A549 (cell line): ENCODE measurements around the gene TMEM222. TPM values are rescaled to one million over a fixed set of nuclear protein-coding genes. Genes with fewer than 3 reads are reported as not detected.

Experiments used
- ATAC-seq, 2 experiments: fragments of 200-7000 bp in 1 of 2; fragments of >200 bp in 1 of 2; cut with Nextera tagmentation in 1 of 2; cut with Tn5 transposase in 1 of 2; 3 replicates each; pipeline versions ENCODE4 v1.8.0 to v1.9.1; 2018 to 2020; ENCODE audit warnings: mild to moderate bottlenecking in 1 of 2, moderate library complexity in 1 of 2
- CTCF ChIA-PET: fragments of 300-600 bp; sonication (Branson Sonifier 250); formaldehyde crosslinking; extraction: SDS; loops from one replicate; lab custom pipeline; 2021; ENCODE audit warnings: antibody characterized with exemption, inconsistent platforms; lab: Yijun Ruan, JAX
- POLR2A ChIA-PET: fragments of 350-600 bp; formaldehyde crosslinking; extraction: SDS; loops from one replicate; lab custom pipeline; 2021; ENCODE audit warnings: antibody characterized with exemption, inconsistent platforms; lab: Yijun Ruan, JAX
- DNase-seq, 2 experiments: peaks; one replicate each; pipeline versions ENCODE4 v3.0.0 to v3.0.0-alpha.2; 2011 to 2016; ENCODE audit warnings: low read depth in 1 of 2, low spot score in 1 of 2
- FAIRE-seq: peaks from 2 replicates; lab custom pipeline; 2011; peaks lifted over from hg19 to GRCh38; lab: Jason Lieb, UNC
- H3K27ac ChIP-seq, 2 experiments: fragments of >200 bp; sonication (Bioruptor Twin); formaldehyde crosslinking; 3 replicates each; pipeline ENCODE4 v1.5.1; 2016 to 2017
- H3K4me1 ChIP-seq: fragments of >200 bp; sonication (Bioruptor Twin); formaldehyde crosslinking; 3 replicates; pipeline ENCODE4 v1.6.1; 2016
- H3K4me2 ChIP-seq: fragments of >200 bp; sonication (Bioruptor Twin); formaldehyde crosslinking; 3 replicates; pipeline ENCODE4 v1.6.1; 2016
- H3K4me3 ChIP-seq: fragments of >200 bp; sonication (Bioruptor Twin); formaldehyde crosslinking; 3 replicates; pipeline ENCODE4 v1.5.1; 2016
- H3K9me3 ChIP-seq: fragments of >200 bp; sonication (Bioruptor Twin); formaldehyde crosslinking; 3 replicates; pipeline ENCODE4 v1.6.1; 2016
- BHLHE40 ChIP-seq: IDR thresholded peaks from 2 replicates; pipeline ENCODE4 v1.6.1; 2012; ENCODE audit warnings: low read depth, low read length, inconsistent platforms
- E2F6 ChIP-seq: IDR thresholded peaks from 2 replicates; pipeline ENCODE4 v1.6.1; 2012; ENCODE audit warnings: low read depth, borderline replicate concordance
- ELK1 ChIP-seq: fragments of 150-350 bp; IDR thresholded peaks from 2 replicates; pipeline ENCODE4 v1.6.1; 2014; ENCODE audit warnings: low read depth, mild to moderate bottlenecking, low read length
- EP300 ChIP-seq, 2 experiments: fragments of >200 bp; sonication (Bioruptor Twin); formaldehyde crosslinking; IDR thresholded peaks; 2 replicates in 1 of 2; 3 replicates in 1 of 2; pipeline ENCODE4 v1.6.1; 2016 to 2017
- FOSB ChIP-seq: fragments of 250-450 bp; sonication (Bioruptor Pico); IDR thresholded peaks from 2 replicates; pipeline ENCODE4 v1.5.0; 2020; ENCODE audit warnings: mild to moderate bottlenecking, moderate library complexity
- GATA3 ChIP-seq: IDR thresholded peaks from 2 replicates; pipeline ENCODE4 v1.6.1; 2012; ENCODE audit warnings: borderline replicate concordance
- HDAC2 ChIP-seq: fragments of 200-600 bp; sonication (generic); IDR thresholded peaks from 2 replicates; pipeline ENCODE4 v1.6.1; 2016
- HOXB5 ChIP-seq: fragments of 250-450 bp; sonication (Bioruptor Pico); IDR thresholded peaks from 2 replicates; pipeline ENCODE4 v1.5.0; 2020; ENCODE audit warnings: mild to moderate bottlenecking, moderate library complexity
- JUN ChIP-seq, 2 experiments: fragments of >200 bp; sonication (Bioruptor Twin); formaldehyde crosslinking; IDR thresholded peaks; 2 replicates in 1 of 2; 3 replicates in 1 of 2; pipeline ENCODE4 v1.6.1; 2016 to 2017
- KDM5A ChIP-seq: fragments of 200-600 bp; sonication (generic); IDR thresholded peaks from 2 replicates; pipeline ENCODE4 v1.6.1; 2016; ENCODE audit warnings: antibody characterized with exemption, mild to moderate bottlenecking
- MAX ChIP-seq: IDR thresholded peaks from 2 replicates; pipeline ENCODE4 v1.6.1; 2012
- NFE2L2 ChIP-seq: fragments of 150-350 bp; conservative IDR thresholded peaks from 2 replicates; pipeline ENCODE4 v1.6.1; 2014; ENCODE audit warnings: low read length
- NPAS2 ChIP-seq: fragments of 250-450 bp; sonication (Bioruptor Pico); IDR thresholded peaks from 2 replicates; pipeline ENCODE4 v1.8.0; 2022; ENCODE audit warnings: mild to moderate bottlenecking, moderate library complexity, borderline replicate concordance
- POLR2A ChIP-seq: IDR thresholded peaks from 2 replicates; pipeline ENCODE4 v1.6.1; 2012; ENCODE audit warnings: mild to moderate bottlenecking, low read length
- SMC3 ChIP-seq: fragments of >200 bp; sonication (Bioruptor Twin); formaldehyde crosslinking; IDR thresholded peaks from 3 replicates; pipeline ENCODE4 v1.6.1; 2018; ENCODE audit warnings: inconsistent platforms
- SREBF2 ChIP-seq: fragments of 450-650 bp; IDR thresholded peaks from 2 replicates; pipeline ENCODE4 v1.6.1; 2014; ENCODE audit warnings: mild to moderate bottlenecking, moderate library complexity
- TFCP2L1 ChIP-seq: fragments of 250-450 bp; sonication (Bioruptor Pico); IDR thresholded peaks from 2 replicates; pipeline ENCODE4 v1.5.0; 2021; ENCODE audit warnings: mild to moderate bottlenecking
- TP53 ChIP-seq: fragments of 250-450 bp; sonication (Bioruptor Pico); IDR thresholded peaks from 2 replicates; pipeline ENCODE4 v1.5.0; 2021; ENCODE audit warnings: mild to moderate bottlenecking, moderate library complexity
- ZFP36 ChIP-seq: fragments of 450-650 bp; IDR thresholded peaks from 2 replicates; pipeline ENCODE4 v1.6.1; 2014; ENCODE audit warnings: borderline replicate concordance; ENCODE audit not compliant: partially characterized antibody
- ZSCAN20 ChIP-seq: fragments of 250-450 bp; sonication (Bioruptor Pico); IDR thresholded peaks from 2 replicates; pipeline ENCODE4 v1.8.0; 2022; ENCODE audit warnings: mild to moderate bottlenecking, moderate library complexity
- WGBS: methylation state at CpG from one replicate; pipeline ENCODE4 v1.1.6; 2017; ENCODE audit errors: missing lambda C conversion rate; 5-methylcytosine and 5-hydroxymethylcytosine counted together
- polyA plus RNA-seq, 4 experiments: library from polyadenylated mRNA; depleted of rRNA in 3 of 4; stranded (reverse); fragments of >200 nt; fragmentation: RNase III in 1 of 4; extraction: RNeasy Plus Mini Kit Qiagen cat#74134 plus additional on column Dnase treatment in 1 of 4; gene quantifications; 2 replicates in 3 of 4; 3 replicates in 1 of 4; pipeline ENCODE4 v1.2.3, GENCODE V29; 2011 to 2017

TMEM222 gene
- polyA plus RNA-seq, 2 of the 4 experiments (the other 2 are of a cell fraction) = 28.4 to 30.0 TPM

GRCh38 chr1:27346357-27346756 lies 24.4 kb downstream of the TMEM222 start:
- no peak for ATAC-seq
- DNase-seq = no peak
- Histone ChIP-seq H3K4me1 (peaks cover 25% of the 10 kb centered on the region), H3K4me3 (no peak overlapping the region), H3K4me2 (no peak overlapping the region), H3K9me3 (no peaks in the 10 kb centered on the region), H3K27ac (no peak overlapping the region)
- ChIA-PET CTCF (interaction anchor here (0.9 to 7.2 kb wide), 5 partner anchors 12 to 301 kb away, joined by 3 to 41 read pairs (median 3); no protein-coding TSS in a partner anchor), POLR2A (no interaction called here)
- no peak for FAIRE-seq
- 91% methylated on average over 7 of the region's 8 CpGs for WGBS
- TF ChIP-seq SMC3 = no peak
- TF ChIP-seq HOXB5 (CRISPR knock-in tag) = no peak
- no peak for TF ChIP-seq POLR2A
- TF ChIP-seq EP300 (IDR thresholded peaks at IDR 0.05) = no peak
- TF ChIP-seq TFCP2L1 = no peak
- no peak for TF ChIP-seq ZSCAN20 (CRISPR knock-in tag)
- TF ChIP-seq ELK1 = no peak
- no peak for TF ChIP-seq FOSB (CRISPR knock-in tag)
- TF ChIP-seq KDM5A = no peak
- TF ChIP-seq NFE2L2 = no peak

GRCh38 chr1:27346991-27347624 lies 25.1 kb downstream of the TMEM222 start:
- Histone ChIP-seq H3K4me2 (no peak overlapping the region), H3K4me1 (peaks cover 18% of the 10 kb centered on the region), H3K27ac (peak overlapping the region in 1 of 2 experiments; percentile 32; a peak in 2 of 6 replicates), H3K9me3 (no peaks in the 10 kb centered on the region), H3K4me3 (no peak overlapping the region)
- FAIRE-seq (no peak), ATAC-seq (no peak), DNase-seq (no peak)
- TF ChIP-seq BHLHE40 = no peak
- TF ChIP-seq GATA3 = no peak
- TF ChIP-seq ZFP36 = peak; percentile 95
- WGBS = 91% methylated on average over 12 of the region's 14 CpGs
- CTCF ChIA-PET = interaction anchor here (0.7 to 7.2 kb wide), 5 partner anchors 11 to 63 kb away, joined by 3 to 41 read pairs (median 3); no protein-coding TSS in a partner anchor
- POLR2A ChIA-PET = no interaction called here

GRCh38 chr1:27348861-27349783 lies 27.2 kb downstream of the TMEM222 start:
- ATAC-seq (peak; percentile 82 to 86), DNase-seq (peak; percentile 48 to 56), FAIRE-seq (no peak)
- 36% methylated on average over 12 of the region's 51 CpGs for WGBS
- CTCF ChIA-PET = interaction anchor here (0.7 to 12.1 kb wide), 6 partner anchors 9 to 39 kb away, joined by 3 to 134 read pairs (median 8); partner anchors contain the start of genes CD164L2, MAP3K6 and SYTL1
- H3K4me2 ChIP-seq = peak overlapping the region; percentile 96
- peak overlapping the region; percentile 78 to 89 for H3K27ac ChIP-seq
- peaks cover 14% of the 10 kb centered on the region; the same call in 1 of the 3 replicates for H3K4me1 ChIP-seq
- H3K4me3 ChIP-seq = peak overlapping the region; percentile 48
- TF ChIP-seq E2F6 = peak; percentile 59; the same call in 1 of the 2 replicates
- no peak; a peak in 1 of 5 replicates for TF ChIP-seq JUN (IDR thresholded peaks at IDR 0.05)
- TF ChIP-seq NPAS2 (CRISPR knock-in tag) = no peak
- TF ChIP-seq SREBF2 = no peak
- peak; percentile 61; the same call in 1 of the 2 replicates for TF ChIP-seq MAX
- no peak for TF ChIP-seq HDAC2
- no peak for TF ChIP-seq TP53 (CRISPR knock-in tag)
- POLR2A ChIA-PET = interaction anchor here (1.0 to 2.0 kb wide), 2 partner anchors 17 kb away, joined by 3 to 11 read pairs; partner anchors contain the start of gene MAP3K6
- no peaks in the 10 kb centered on the region for H3K9me3 ChIP-seq
